Measurements from ENCODE around the gene CABP7. TPM values are rescaled to one million over a fixed set of nuclear protein-coding genes. Genes with fewer than 3 reads are reported as not detected.

CABP7 gene
- total and polyA plus RNA-seq, 2 donors (not counting 3 experiments of a cell fraction or from before 2014, with no cell fraction given): not detected

- dilution Hi-C loops (cut with MboI; ENCODE audit: extremely low pct_ligation_motif_present, low sequenced_read_pairs) (no loop called here), intact Hi-C loops (cut with micrococcal nuclease) (no loop called here)
- Histone ChIP-seq H3K9me3 (replicated peaks; ENCODE audit: control insufficient read depth, insufficient read depth, low read length) (no peaks in the 10 kb centered on the region), H3K9ac (replicated peaks; ENCODE audit: extremely low read depth, insufficient read depth, low read length) (no peak overlapping the region), H3K27me3 (ENCODE audit: control insufficient read depth in 2 of 2, insufficient read depth in 2 of 2, low read length in 2 of 2) (no peaks in the 10 kb centered on the region), H4K20me1 (replicated peaks; ENCODE audit: control insufficient read depth, extremely low read depth, insufficient read depth, low read length) (no peaks in the 10 kb centered on the region), H3K79me2 (ENCODE audit: control insufficient read depth, insufficient read depth, low read length) (no peaks in the 10 kb centered on the region), H3K4me3 (replicated peaks in 1 of 3; ENCODE audit: insufficient read depth in 1 of 3, low read depth in 1 of 3, low read length in 3 of 3) (no peak overlapping the region), H2AFZ (ENCODE audit: low read depth, low read length) (no peak overlapping the region), H3K4me1 (ENCODE audit: control insufficient read depth, extremely low read depth, insufficient read depth, low read length) (no peaks in the 10 kb centered on the region), H3K36me3 (ENCODE audit: control insufficient read depth in 2 of 2, extremely low read depth in 1 of 2, insufficient read depth in 2 of 2, low read length in 2 of 2) (peaks cover 5 to 27% of the 10 kb centered on the region in 2 experiments), H3K9me1 (replicated peaks; ENCODE audit: control insufficient read depth, extremely low read depth, insufficient read depth, low read length) (no peaks in the 10 kb centered on the region), H3K4me2 (ENCODE audit: insufficient read depth, low read length) (no peak overlapping the region), H3K27ac (ENCODE audit: insufficient read depth, low read depth, low read length) (no peak overlapping the region)
- BruUV-seq (replicated peaks): no TSS peak
- FAIRE-seq (no peak), DNase-seq (ENCODE audit: low read depth, low spot score) (no peak)
- POLR2A ChIA-PET: no interaction called here
- no peak for TF ChIP-seq MYC (IDR thresholded peaks at IDR 0.05; ENCODE audit: low read depth, low read length)
- no peak for TF ChIP-seq JUN (IDR thresholded peaks at IDR 0.05; ENCODE audit: borderline replicate concordance, insufficient read depth, insufficient read length, low read depth)
- no peak for TF ChIP-seq FOS (IDR thresholded peaks at IDR 0.05; ENCODE audit: borderline replicate concordance, insufficient read depth, low read length)
- no peak for TF ChIP-seq GATA2 (IDR thresholded peaks at IDR 0.05; ENCODE audit: insufficient read depth, insufficient read length, low read depth, low read length)
- TF ChIP-seq POLR2AphosphoS5 (IDR thresholded peaks at IDR 0.05; ENCODE audit: insufficient read depth, low read depth, low read length): no peak
- CTCF ChIA-PET: interaction anchor here (0.8 to 7.0 kb wide), 4 partner anchors 12 to 397 kb away, joined by 3 to 92 read pairs (median 12); no protein-coding TSS in a partner anchor
Observed at GRCh38 chr22:29691636-29692326, 28.0 kb upstream of the CABP7 start.

- CTCF ChIA-PET: interaction anchor here (1.3 to 7.0 kb wide), 3 partner anchors 56 to 397 kb away, joined by 4 to 92 read pairs (median 21); no protein-coding TSS in a partner anchor
- H3K27ac ChIP-seq (ENCODE audit: insufficient read depth, low read depth, low read length): no peak overlapping the region
- no peaks in the 10 kb centered on the region for H3K79me2 ChIP-seq (ENCODE audit: control insufficient read depth, insufficient read depth, low read length)
- dilution Hi-C loops (cut with MboI; ENCODE audit: extremely low pct_ligation_motif_present, low sequenced_read_pairs) (no loop called here), intact Hi-C loops (cut with micrococcal nuclease) (no loop called here)
- no peaks in the 10 kb centered on the region for H4K20me1 ChIP-seq (replicated peaks; ENCODE audit: control insufficient read depth, extremely low read depth, insufficient read depth, low read length)
- H2AFZ ChIP-seq (ENCODE audit: low read depth, low read length): no peak overlapping the region
- H3K36me3 ChIP-seq (ENCODE audit: control insufficient read depth in 2 of 2, extremely low read depth in 1 of 2, insufficient read depth in 2 of 2, low read length in 2 of 2): peaks cover 5 to 27% of the 10 kb centered on the region in 2 experiments
- FAIRE-seq (no peak), DNase-seq (ENCODE audit: low read depth, low spot score) (no peak)
- POLR2A ChIA-PET: no interaction called here
- H3K9me1 ChIP-seq (replicated peaks; ENCODE audit: control insufficient read depth, extremely low read depth, insufficient read depth, low read length): no peaks in the 10 kb centered on the region
- no peak overlapping the region for H3K4me3 ChIP-seq (replicated peaks in 1 of 3; ENCODE audit: insufficient read depth in 1 of 3, low read depth in 1 of 3, low read length in 3 of 3)
- no peaks in the 10 kb centered on the region for H3K27me3 ChIP-seq (ENCODE audit: control insufficient read depth in 2 of 2, insufficient read depth in 2 of 2, low read length in 2 of 2)
- H3K9me3 ChIP-seq (replicated peaks; ENCODE audit: control insufficient read depth, insufficient read depth, low read length): no peaks in the 10 kb centered on the region
- TF ChIP-seq MYC (IDR thresholded peaks at IDR 0.05; ENCODE audit: low read depth, low read length) (no peak), MAX (IDR thresholded peaks at IDR 0.05; ENCODE audit: insufficient read depth, insufficient read length) (no peak), GATA2 (IDR thresholded peaks at IDR 0.05; ENCODE audit: insufficient read depth, insufficient read length, low read depth, low read length) (no peak), JUN (IDR thresholded peaks at IDR 0.05; ENCODE audit: borderline replicate concordance, insufficient read depth, insufficient read length, low read depth) (no peak), EZH2 (IDR thresholded peaks at IDR 0.05; ENCODE audit: borderline replicate concordance, low read depth, low read length, severe bottlenecking) (no peak), CTCF (IDR thresholded peaks at IDR 0.05; ENCODE audit: extremely low read depth in 1 of 2, insufficient read depth in 1 of 2, low read depth in 1 of 2, low read length in 2 of 2) (no peak), POLR2A (IDR thresholded peaks at IDR 0.05; ENCODE audit: low read depth, low read length) (no peak), POLR2AphosphoS5 (IDR thresholded peaks at IDR 0.05; ENCODE audit: insufficient read depth, low read depth, low read length) (no peak), FOS (IDR thresholded peaks at IDR 0.05; ENCODE audit: borderline replicate concordance, insufficient read depth, low read length) (no peak)
- H3K9ac ChIP-seq (replicated peaks; ENCODE audit: extremely low read depth, insufficient read depth, low read length): no peak overlapping the region
- H3K4me1 ChIP-seq (ENCODE audit: control insufficient read depth, extremely low read depth, insufficient read depth, low read length): no peaks in the 10 kb centered on the region
- no peak overlapping the region for H3K4me2 ChIP-seq (ENCODE audit: insufficient read depth, low read length)
- BruUV-seq (replicated peaks): no TSS peak
Observed at GRCh38 chr22:29692327-29692640, 27.5 kb upstream of the CABP7 start.

All from endothelial cell of umbilical vein (primary cell).